Trophoblast cell (in vitro differentiated cells and primary cell): ENCODE measurements around the gene TSBP1.
"Not testable (repeated sequence)": the region's sequence is repeated elsewhere in the genome, so short reads cannot be mapped to it uniquely, and the experiment has no call there.

Experiments used
- DNase-seq, 2 donors: peaks; one replicate each; pipeline ENCODE4 v3.0.0-alpha.2; 2016
- H2AFZ ChIP-seq: 2 replicates; pipeline ENCODE4 v1.6.1; 2013; ENCODE audit warnings: low read length, moderate library complexity, mild to moderate bottlenecking; ENCODE audit not compliant: insufficient read depth, poor library complexity
- H2AK5ac ChIP-seq: 2 replicates; pipeline ENCODE4 v1.6.1; 2013; ENCODE audit warnings: mild to moderate bottlenecking, low read length
- H2BK120ac ChIP-seq: 2 replicates; pipeline ENCODE4 v1.6.1; 2013; ENCODE audit warnings: low read length, mild to moderate bottlenecking, moderate library complexity; ENCODE audit not compliant: insufficient read depth, poor library complexity
- H2BK12ac ChIP-seq: 2 replicates; pipeline ENCODE4 v1.6.1; 2013; ENCODE audit warnings: mild to moderate bottlenecking, low read length, moderate library complexity
- H2BK5ac ChIP-seq: 2 replicates; pipeline ENCODE4 v1.6.1; 2013; ENCODE audit warnings: low read length, low read depth, moderate library complexity, mild to moderate bottlenecking; ENCODE audit not compliant: poor library complexity
- H3K14ac ChIP-seq: 2 replicates; pipeline ENCODE4 v1.6.1; 2013; ENCODE audit warnings: mild to moderate bottlenecking, low read length
- H3K18ac ChIP-seq: 2 replicates; pipeline ENCODE4 v1.6.1; 2013; ENCODE audit warnings: mild to moderate bottlenecking, low read length
- H3K23ac ChIP-seq: 2 replicates; pipeline ENCODE4 v1.6.1; 2013; ENCODE audit warnings: low read length
- H3K27ac ChIP-seq: 2 replicates; pipeline ENCODE4 v1.5.1; 2013; ENCODE audit warnings: low read depth, mild to moderate bottlenecking, inconsistent platforms, low read length, moderate library complexity
- H3K27me3 ChIP-seq: 2 replicates; pipeline ENCODE4 v1.6.1; 2013; ENCODE audit warnings: inconsistent platforms, mild to moderate bottlenecking, low read length, moderate library complexity; ENCODE audit not compliant: insufficient read depth
- H3K36me3 ChIP-seq, 2 experiments: 1 replicate in 1 of 2; 2 replicates in 1 of 2; pipeline ENCODE4 v1.6.1; 2013; ENCODE audit warnings: low read length in 2 of 2, mild to moderate bottlenecking in 2 of 2, moderate library complexity in 1 of 2; ENCODE audit not compliant: insufficient read depth in 2 of 2, control insufficient read depth in 1 of 2
- H3K4ac ChIP-seq: 2 replicates; pipeline ENCODE4 v1.6.1; 2013; ENCODE audit warnings: low read depth, mild to moderate bottlenecking, low read length, moderate library complexity
- H3K4me1 ChIP-seq, 2 experiments: 1 replicate in 1 of 2; 2 replicates in 1 of 2; pipeline ENCODE4 v1.6.1; 2013; ENCODE audit warnings: low read length in 2 of 2, mild to moderate bottlenecking in 2 of 2, moderate library complexity in 1 of 2; ENCODE audit not compliant: insufficient read depth in 2 of 2, control insufficient read depth in 1 of 2
- H3K4me2 ChIP-seq: 2 replicates; pipeline ENCODE4 v1.6.1; 2013; ENCODE audit warnings: inconsistent platforms, mild to moderate bottlenecking, low read length, moderate library complexity
- H3K4me3 ChIP-seq: 2 replicates; pipeline ENCODE4 v1.5.1; 2013; ENCODE audit warnings: mild to moderate bottlenecking, low read depth, low read length, inconsistent platforms
- H3K79me1 ChIP-seq: one replicate; pipeline ENCODE4 v1.6.1; 2013; ENCODE audit warnings: low read length
- H3K79me2 ChIP-seq: 2 replicates; pipeline ENCODE4 v1.6.1; 2013; ENCODE audit warnings: low read length, mild to moderate bottlenecking; ENCODE audit not compliant: control insufficient read depth, insufficient read depth, poor library complexity
- H3K9ac ChIP-seq: 2 replicates; pipeline ENCODE4 v1.6.1; 2013; ENCODE audit warnings: mild to moderate bottlenecking, low read length
- H3K9me3 ChIP-seq: 2 replicates; pipeline ENCODE4 v1.6.1; 2013; ENCODE audit warnings: low read depth, mild to moderate bottlenecking, control low read depth, inconsistent platforms, low read length; ENCODE audit not compliant: insufficient read depth
- H4K12ac ChIP-seq: 2 replicates; pipeline ENCODE4 v1.6.1; 2013; ENCODE audit warnings: low read depth, mild to moderate bottlenecking, low read length, moderate library complexity
- H4K8ac ChIP-seq: 2 replicates; pipeline ENCODE4 v1.6.1; 2013; ENCODE audit warnings: low read depth, mild to moderate bottlenecking, low read length, moderate library complexity
- H4K91ac ChIP-seq: one replicate; pipeline ENCODE4 v1.6.1; 2013; ENCODE audit warnings: low read depth, mild to moderate bottlenecking, low read length, moderate library complexity
- WGBS: extraction: QIAGEN DNeasy Blood & Tissue Kit; methylation state at CpG from one replicate; pipeline ENCODE4 v1.1.7; 2013; ENCODE audit warnings: missing lambda C conversion rate; ENCODE audit not compliant: insufficient read length, insufficient coverage; ENCODE audit errors: extremely low coverage; 5-methylcytosine and 5-hydroxymethylcytosine counted together

The TSBP1 gene

DNA sequence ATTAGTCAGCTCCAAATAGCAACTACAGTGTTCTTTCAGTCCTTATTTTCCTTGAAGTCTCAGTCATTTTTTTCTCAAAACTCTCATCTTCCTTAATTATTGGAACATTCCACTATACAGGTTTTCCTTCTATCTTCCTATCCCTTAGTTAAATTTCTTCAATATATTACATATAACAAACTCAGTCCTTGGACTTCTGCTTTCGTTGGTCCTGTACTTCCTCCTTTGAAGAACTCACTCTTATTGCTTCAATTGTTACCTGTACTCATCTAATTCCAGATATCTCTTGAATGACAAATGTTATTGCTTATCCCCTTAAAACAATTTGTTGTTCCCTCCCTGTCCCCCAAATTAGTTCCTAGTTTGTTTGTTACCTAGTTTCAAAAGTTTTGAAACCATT, 80.2 kb downstream of the TSBP1 start:
- H3K23ac ChIP-seq, result no peak overlapping the region
- no peak overlapping the region for H2BK5ac ChIP-seq
- no peak overlapping the region for H3K9ac ChIP-seq
- no peaks in the 10 kb centered on the region for H3K79me1 ChIP-seq
- H3K27me3 ChIP-seq, result no peaks in the 10 kb centered on the region
- no peak overlapping the region for H3K27ac ChIP-seq
- H3K18ac ChIP-seq, result no peak overlapping the region
- H3K4me1 ChIP-seq, result no peaks in the 10 kb centered on the region
- H2BK12ac ChIP-seq, result no peak overlapping the region
- H3K4ac ChIP-seq, result no peak overlapping the region
- no peak overlapping the region for H4K91ac ChIP-seq
- H3K36me3 ChIP-seq, result no peaks in the 10 kb centered on the region
- no peak for DNase-seq
- no peak overlapping the region for H4K8ac ChIP-seq
- no peak overlapping the region for H3K14ac ChIP-seq
- no CpG with 5 or more reads among the region's 1 CpG for WGBS
- H2AFZ ChIP-seq, result no peak overlapping the region
- H3K4me3 ChIP-seq, result no peak overlapping the region
- no peaks in the 10 kb centered on the region for H3K9me3 ChIP-seq
- H2BK120ac ChIP-seq, result no peak overlapping the region
- no peak overlapping the region for H2AK5ac ChIP-seq
- H3K79me2 ChIP-seq, result no peaks in the 10 kb centered on the region
- H3K4me2 ChIP-seq, result no peak overlapping the region
- H4K12ac ChIP-seq, result no peak overlapping the region

GRCh38 chr6:32290886-32291450, 80.7 kb downstream of the TSBP1 start:
- no peak overlapping the region for H2AFZ ChIP-seq
- H4K91ac ChIP-seq, result no peak overlapping the region
- H3K14ac ChIP-seq, result no peak overlapping the region
- no peak overlapping the region for H3K4me3 ChIP-seq
- no peak overlapping the region for H4K12ac ChIP-seq
- no peak overlapping the region for H3K4me2 ChIP-seq
- no peaks in the 10 kb centered on the region for H3K36me3 ChIP-seq
- DNase-seq, result no peak
- H3K23ac ChIP-seq, result no peak overlapping the region
- H3K4me1 ChIP-seq, result no peaks in the 10 kb centered on the region
- H3K27ac ChIP-seq, result no peak overlapping the region
- no peak overlapping the region for H2AK5ac ChIP-seq
- H3K9me3 ChIP-seq, result no peaks in the 10 kb centered on the region
- no peak overlapping the region for H3K4ac ChIP-seq
- H2BK5ac ChIP-seq, result no peak overlapping the region
- no peak overlapping the region for H2BK12ac ChIP-seq
- no peaks in the 10 kb centered on the region for H3K79me1 ChIP-seq
- H3K9ac ChIP-seq, result no peak overlapping the region
- H4K8ac ChIP-seq, result no peak overlapping the region
- H3K18ac ChIP-seq, result no peak overlapping the region
- no peaks in the 10 kb centered on the region for H3K27me3 ChIP-seq
- no peaks in the 10 kb centered on the region for H3K79me2 ChIP-seq
- no peak overlapping the region for H2BK120ac ChIP-seq

GRCh38 chr6:32288426-32288825, 83.3 kb downstream of the TSBP1 start:
- no peak overlapping the region for H3K18ac ChIP-seq
- H3K4me1 ChIP-seq, result no peaks in the 10 kb centered on the region
- no peak overlapping the region for H3K14ac ChIP-seq
- H3K23ac ChIP-seq, result no peak overlapping the region
- H2BK120ac ChIP-seq, result no peak overlapping the region
- no peaks in the 10 kb centered on the region for H3K79me2 ChIP-seq
- H4K91ac ChIP-seq, result no peak overlapping the region
- H4K12ac ChIP-seq, result no peak overlapping the region
- H3K9me3 ChIP-seq, result no peaks in the 10 kb centered on the region
- no peak overlapping the region for H3K4ac ChIP-seq
- no peak overlapping the region for H3K4me3 ChIP-seq
- no peak overlapping the region for H2BK12ac ChIP-seq
- no peak overlapping the region for H2AFZ ChIP-seq
- no peak overlapping the region for H2AK5ac ChIP-seq
- H3K4me2 ChIP-seq, result no peak overlapping the region
- H3K27ac ChIP-seq, result no peak overlapping the region
- H3K79me1 ChIP-seq, result no peaks in the 10 kb centered on the region
- no peak overlapping the region for H2BK5ac ChIP-seq
- H3K36me3 ChIP-seq, result no peaks in the 10 kb centered on the region
- no peaks in the 10 kb centered on the region for H3K27me3 ChIP-seq
- H3K9ac ChIP-seq, result no peak overlapping the region
- no peak for DNase-seq
- WGBS, result no CpG with 5 or more reads among the region's 2 CpGs
- no peak overlapping the region for H4K8ac ChIP-seq

DNA sequence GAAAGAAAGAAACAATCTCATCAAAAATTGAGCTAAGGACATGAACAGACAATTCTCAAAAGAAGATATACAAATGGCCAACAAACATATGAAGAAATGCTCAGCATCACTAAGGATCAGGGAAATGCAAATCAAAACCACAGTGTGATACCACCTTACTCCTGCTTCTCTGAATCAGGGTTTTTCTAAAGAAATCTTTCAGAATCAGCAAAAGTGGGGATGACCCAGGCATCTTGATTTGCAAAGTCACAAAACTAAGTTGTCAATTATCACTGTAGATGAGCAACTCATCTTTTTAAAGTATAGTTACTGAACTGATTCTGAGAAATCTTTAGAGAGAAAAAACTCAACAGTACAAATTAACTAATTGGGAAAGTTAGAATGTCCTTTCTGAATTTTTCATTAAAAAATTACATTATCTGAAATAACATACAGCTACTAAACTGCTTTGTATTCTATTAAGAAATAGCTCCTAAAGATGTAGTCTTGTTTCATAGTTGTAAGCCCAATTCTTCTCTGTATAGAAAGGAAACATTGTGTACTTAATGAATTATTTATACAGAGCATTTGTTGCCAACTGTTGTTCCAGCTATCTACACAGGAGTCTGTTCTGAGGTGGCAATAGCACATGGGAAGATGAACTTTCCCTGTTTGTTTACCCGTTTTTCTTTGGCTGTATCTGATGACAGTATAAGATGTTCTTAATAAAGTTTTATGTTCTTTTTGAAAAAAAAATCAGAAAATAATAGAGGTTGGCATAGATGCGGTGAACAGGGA, 97.7 kb downstream of the TSBP1 start:
- H3K9me3 ChIP-seq, H3K9ac ChIP-seq, H2AFZ ChIP-seq, H3K27ac ChIP-seq, H3K4me2 ChIP-seq, H3K4me1 ChIP-seq, H4K8ac ChIP-seq, H3K18ac ChIP-seq, H3K4ac ChIP-seq, H3K14ac ChIP-seq, H3K79me1 ChIP-seq, H3K79me2 ChIP-seq, H3K23ac ChIP-seq, H4K91ac ChIP-seq, H2AK5ac ChIP-seq, H2BK12ac ChIP-seq, H3K36me3 ChIP-seq, H2BK5ac ChIP-seq, H4K12ac ChIP-seq, H3K27me3 ChIP-seq, DNase-seq, H3K4me3 ChIP-seq, H2BK120ac ChIP-seq: not testable (repeated sequence)
- no CpG with 5 or more reads among the region's 2 CpGs for WGBS
